ENCODE measurements around the gene KCNMA1. TPM values are rescaled to one million over a fixed set of nuclear protein-coding genes. Genes with fewer than 3 reads are reported as not detected.

KCNMA1 gene
- total RNA-seq, 1 experiment from 2014 or later: 20.7 TPM

- Mint-ChIP-seq H3K4me3 (ENCODE audit: unreplicated experiment) (no peak overlapping the region), H3K4me1 (ENCODE audit: low read depth, unreplicated experiment) (peaks cover 19% of the 10 kb centered on the region), H3K36me3 (ENCODE audit: insufficient read depth, unreplicated experiment) (peaks cover 5% of the 10 kb centered on the region), H3K9me3 (ENCODE audit: unreplicated experiment) (no peaks in the 10 kb centered on the region), H3K27ac (ENCODE audit: unreplicated experiment) (no peak overlapping the region), H3K27me3 (ENCODE audit: insufficient read depth, unreplicated experiment) (no peaks in the 10 kb centered on the region)
- TF ChIP-seq, protein P1, sequence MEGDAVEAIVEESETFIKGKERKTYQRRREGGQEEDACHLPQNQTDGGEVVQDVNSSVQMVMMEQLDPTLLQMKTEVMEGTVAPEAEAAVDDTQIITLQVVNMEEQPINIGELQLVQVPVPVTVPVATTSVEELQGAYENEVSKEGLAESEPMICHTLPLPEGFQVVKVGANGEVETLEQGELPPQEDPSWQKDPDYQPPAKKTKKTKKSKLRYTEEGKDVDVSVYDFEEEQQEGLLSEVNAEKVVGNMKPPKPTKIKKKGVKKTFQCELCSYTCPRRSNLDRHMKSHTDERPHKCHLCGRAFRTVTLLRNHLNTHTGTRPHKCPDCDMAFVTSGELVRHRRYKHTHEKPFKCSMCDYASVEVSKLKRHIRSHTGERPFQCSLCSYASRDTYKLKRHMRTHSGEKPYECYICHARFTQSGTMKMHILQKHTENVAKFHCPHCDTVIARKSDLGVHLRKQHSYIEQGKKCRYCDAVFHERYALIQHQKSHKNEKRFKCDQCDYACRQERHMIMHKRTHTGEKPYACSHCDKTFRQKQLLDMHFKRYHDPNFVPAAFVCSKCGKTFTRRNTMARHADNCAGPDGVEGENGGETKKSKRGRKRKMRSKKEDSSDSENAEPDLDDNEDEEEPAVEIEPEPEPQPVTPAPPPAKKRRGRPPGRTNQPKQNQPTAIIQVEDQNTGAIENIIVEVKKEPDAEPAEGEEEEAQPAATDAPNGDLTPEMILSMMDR (IDR thresholded peaks at IDR 0.05; ENCODE audit: insufficient read depth in 1 of 2, low read depth in 1 of 2, low read length in 1 of 2, severe bottlenecking in 1 of 2, unreplicated experiment in 1 of 2): no peak
- CTCF ChIA-PET: no interaction called here
- no peaks in the 10 kb centered on the region for H3K27me3 ChIP-seq (replicated peaks; ENCODE audit: control insufficient read depth, insufficient read depth, low read length)
- H3K4me3 ChIP-seq (ENCODE audit: low read depth, low read length): no peak overlapping the region
- POLR2A ChIA-PET: no interaction called here
- intact Hi-C loops (cut with micrococcal nuclease; ENCODE audit: unreplicated experiment): no loop called here
- peaks cover 20% of the 10 kb centered on the region for H3K4me1 ChIP-seq
- no peaks in the 10 kb centered on the region for H3K36me3 ChIP-seq (ENCODE audit: control insufficient read depth, insufficient read depth, low read length)
- DNase-seq: no peak
- no TSS peak for BruUV-seq (replicated peaks)
- H3K9me3 ChIP-seq: no peaks in the 10 kb centered on the region
Observed at GRCh38 chr10:77268721-77269120, 368.9 kb downstream of the KCNMA1 start.

DNA sequence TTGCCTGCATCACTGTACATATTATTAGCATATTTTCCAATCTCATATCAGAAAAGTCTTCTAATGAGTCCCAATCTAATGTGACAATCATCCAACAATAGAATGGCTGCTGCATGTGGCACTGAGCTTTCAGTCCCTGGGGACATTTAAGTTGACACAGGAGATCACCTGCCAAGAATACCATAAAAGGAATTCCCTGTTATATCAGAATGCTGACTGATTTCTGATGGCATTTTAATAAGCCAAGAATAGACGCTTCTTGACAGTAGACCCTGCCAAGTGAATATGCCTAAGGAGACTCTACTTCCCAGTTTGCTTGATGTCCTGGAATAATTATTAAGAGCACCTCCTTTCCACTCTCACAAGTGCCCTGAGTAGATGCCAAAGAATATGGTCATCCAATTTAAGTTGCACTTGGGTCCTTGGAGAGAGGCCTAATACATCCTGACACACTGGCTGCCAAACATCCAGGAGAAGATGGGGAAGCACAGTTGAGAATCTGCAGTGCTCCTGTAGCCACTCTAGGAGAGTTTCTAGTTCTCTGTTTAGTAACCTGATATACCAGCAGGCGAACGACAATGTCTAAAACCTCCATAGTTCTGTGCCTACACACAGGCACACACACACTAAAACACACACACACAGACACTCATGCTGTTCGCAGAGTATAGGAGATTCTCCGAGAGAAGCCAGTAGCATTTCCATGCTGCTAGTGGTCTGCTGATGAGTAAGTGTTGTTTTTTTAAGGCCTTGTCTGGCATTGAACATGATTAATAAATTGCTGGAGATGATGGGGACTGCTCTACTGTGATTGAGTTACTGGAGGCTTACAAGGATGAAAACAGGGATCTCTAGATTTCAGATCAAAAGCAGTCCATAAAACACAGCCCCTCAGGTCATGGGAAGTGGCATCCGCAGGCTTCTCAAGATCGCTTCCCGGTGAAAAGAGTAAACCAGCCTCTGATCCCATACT, 369.6 kb downstream of the KCNMA1 start:
- Histone ChIP-seq H3K4me1 (peaks cover 14% of the 10 kb centered on the region), H3K4me3 (ENCODE audit: low read depth, low read length) (no peak overlapping the region), H3K36me3 (ENCODE audit: control insufficient read depth, insufficient read depth, low read length) (no peaks in the 10 kb centered on the region), H3K9me3 (no peaks in the 10 kb centered on the region), H3K27me3 (replicated peaks; ENCODE audit: control insufficient read depth, insufficient read depth, low read length) (no peaks in the 10 kb centered on the region)
- Mint-ChIP-seq H3K9me3 (ENCODE audit: unreplicated experiment) (no peaks in the 10 kb centered on the region), H3K27ac (ENCODE audit: unreplicated experiment) (no peak overlapping the region), H3K36me3 (ENCODE audit: insufficient read depth, unreplicated experiment) (peaks cover 5% of the 10 kb centered on the region), H3K27me3 (ENCODE audit: insufficient read depth, unreplicated experiment) (no peaks in the 10 kb centered on the region), H3K4me1 (ENCODE audit: low read depth, unreplicated experiment) (peaks cover 12% of the 10 kb centered on the region), H3K4me3 (ENCODE audit: unreplicated experiment) (no peak overlapping the region)
- no TSS peak for BruUV-seq (replicated peaks)
- TF ChIP-seq, protein P1 (IDR thresholded peaks at IDR 0.05; ENCODE audit: insufficient read depth in 1 of 2, low read depth in 1 of 2, low read length in 1 of 2, severe bottlenecking in 1 of 2, unreplicated experiment in 1 of 2): no peak
- CTCF ChIA-PET: no interaction called here
- POLR2A ChIA-PET: no interaction called here
- intact Hi-C loops (cut with micrococcal nuclease; ENCODE audit: unreplicated experiment): no loop called here
- DNase-seq: no peak

GRCh38 chr10:77266242-77266641, 371.4 kb downstream of the KCNMA1 start:
- TF ChIP-seq, protein P1 (IDR thresholded peaks at IDR 0.05; ENCODE audit: insufficient read depth in 1 of 2, low read depth in 1 of 2, low read length in 1 of 2, severe bottlenecking in 1 of 2, unreplicated experiment in 1 of 2): no peak
- no peaks in the 10 kb centered on the region for H3K9me3 Mint-ChIP-seq (ENCODE audit: unreplicated experiment)
- H3K27ac Mint-ChIP-seq (ENCODE audit: unreplicated experiment): no peak overlapping the region
- H3K27me3 ChIP-seq (replicated peaks; ENCODE audit: control insufficient read depth, insufficient read depth, low read length): no peaks in the 10 kb centered on the region
- H3K4me1 Mint-ChIP-seq (ENCODE audit: low read depth, unreplicated experiment): no peaks in the 10 kb centered on the region
- DNase-seq: no peak
- H3K4me1 ChIP-seq: no peaks in the 10 kb centered on the region
- CTCF ChIA-PET: interaction anchor here (1.0 kb wide), 1 partner anchor 22 kb away, joined by 3 read pairs; no protein-coding TSS in a partner anchor
- peaks cover 5% of the 10 kb centered on the region for H3K36me3 Mint-ChIP-seq (ENCODE audit: insufficient read depth, unreplicated experiment)
- H3K9me3 ChIP-seq: no peaks in the 10 kb centered on the region
- H3K4me3 Mint-ChIP-seq (ENCODE audit: unreplicated experiment): no peak overlapping the region
- no peaks in the 10 kb centered on the region for H3K36me3 ChIP-seq (ENCODE audit: control insufficient read depth, insufficient read depth, low read length)
- intact Hi-C loops (cut with micrococcal nuclease; ENCODE audit: unreplicated experiment): no loop called here
- no peak overlapping the region for H3K4me3 ChIP-seq (ENCODE audit: low read depth, low read length)
- H3K27me3 Mint-ChIP-seq (ENCODE audit: insufficient read depth, unreplicated experiment): no peaks in the 10 kb centered on the region
- no TSS peak for BruUV-seq (replicated peaks)
- POLR2A ChIA-PET: no interaction called here
